Neuronal stem cell (in vitro differentiated cells): ENCODE results near the gene CHRNA7. TPM values are rescaled to one million over a fixed set of nuclear protein-coding genes. Genes with fewer than 3 reads are reported as not detected.

Experiments
- small RNA-seq: library from polyadenylated mRNA; stranded (forward); fragments of <200 nt; extraction: miRNeasy Mini kit (QIAGEN cat#:217004); gene quantifications from one replicate; pipeline ENCODE3, GENCODE V24; 2013; ENCODE audit not compliant: insufficient read depth

Gene CHRNA7

Small RNA genes within 50 kb of the gene (small RNA-seq; reads per million reads assigned to genes)
- not detected for gene RF00019
